Keratinocyte (primary cell): ENCODE results near the gene CSNK1D. TPM values are rescaled to one million over a fixed set of nuclear protein-coding genes. Genes with fewer than 3 reads are reported as not detected.

Experiments
- DNase-seq: peaks from one replicate; pipeline ENCODE4 v3.0.0-alpha.2; 2011; ENCODE audit warnings: low read depth, missing footprints, low spot score
- FAIRE-seq: peaks from 2 replicates; lab custom pipeline; 2011; peaks lifted over from hg19 to GRCh38; lab: Jason Lieb, UNC
- H2AFZ ChIP-seq: 2 replicates; pipeline ENCODE4 v1.6.0; 2012; ENCODE audit warnings: low read length, control low read depth, inconsistent platforms; ENCODE audit not compliant: control insufficient read depth
- H3K27ac ChIP-seq: 2 replicates; pipeline ENCODE4 v1.5.1; 2011; ENCODE audit warnings: low read length; ENCODE audit not compliant: control insufficient read depth, insufficient read depth
- H3K27me3 ChIP-seq: 3 replicates; pipeline ENCODE4 v1.6.0; 2011; ENCODE audit warnings: low read length; ENCODE audit not compliant: control insufficient read depth, insufficient read depth; ENCODE audit errors: extremely low read depth
- H3K36me3 ChIP-seq, 2 experiments: 2 replicates in 1 of 2; 3 replicates in 1 of 2; pipeline ENCODE4 v1.5.1; 2011; ENCODE audit warnings: low read length in 2 of 2, mild to moderate bottlenecking in 1 of 2; ENCODE audit not compliant: control insufficient read depth in 2 of 2, insufficient read depth in 2 of 2; ENCODE audit errors: extremely low read depth in 1 of 2
- H3K4me1 ChIP-seq: 3 replicates; pipeline ENCODE4 v1.5.1; 2011; ENCODE audit warnings: low read length; ENCODE audit not compliant: control insufficient read depth, insufficient read depth; ENCODE audit errors: extremely low read depth
- H3K4me2 ChIP-seq: 3 replicates; pipeline ENCODE4 v1.6.0; 2011; ENCODE audit warnings: low read depth, low read length; ENCODE audit not compliant: control insufficient read depth, insufficient read depth; ENCODE audit errors: extremely low read depth
- H3K4me3 ChIP-seq, 3 experiments: fragments of 200-600 bp in 1 of 3; sonication (generic) in 1 of 3; 2 replicates in 2 of 3; 3 replicates in 1 of 3; pipeline ENCODE4 v1.5.1; 2011 to 2016; ENCODE audit warnings: low read length in 3 of 3, mild to moderate bottlenecking in 3 of 3, control low read depth in 2 of 3, inconsistent platforms in 1 of 3, low read depth in 1 of 3, mixed read lengths in 1 of 3, mixed run types in 1 of 3, moderate library complexity in 1 of 3; ENCODE audit not compliant: control insufficient read depth in 2 of 3, insufficient read depth in 2 of 3; ENCODE audit errors: extremely low read depth in 1 of 3
- H3K79me2 ChIP-seq: 2 replicates; pipeline ENCODE4 v1.6.0; 2012; ENCODE audit warnings: low read length; ENCODE audit not compliant: control insufficient read depth, insufficient read depth
- H3K9ac ChIP-seq: 3 replicates; pipeline ENCODE4 v1.6.0; 2011; ENCODE audit warnings: low read length; ENCODE audit not compliant: control insufficient read depth, insufficient read depth; ENCODE audit errors: extremely low read depth
- H3K9me1 ChIP-seq: 3 replicates; pipeline ENCODE4 v1.6.0; 2011; ENCODE audit warnings: low read length; ENCODE audit not compliant: control insufficient read depth, insufficient read depth; ENCODE audit errors: extremely low read depth
- H3K9me3 ChIP-seq: 2 replicates; pipeline ENCODE4 v1.5.1; 2012; ENCODE audit warnings: low read depth, low read length; ENCODE audit not compliant: control insufficient read depth
- H4K20me1 ChIP-seq: 3 replicates; pipeline ENCODE4 v1.6.0; 2011; ENCODE audit warnings: low read length; ENCODE audit not compliant: control insufficient read depth, insufficient read depth; ENCODE audit errors: extremely low read depth
- CTCF ChIP-seq, 3 experiments: IDR thresholded peaks in 1 of 3; conservative IDR thresholded peaks in 1 of 3; optimal IDR thresholded peaks in 1 of 3; 2 replicates in 2 of 3; 3 replicates in 1 of 3; pipeline versions ENCODE3 to v1.5.1; 2011; ENCODE audit warnings: low read length in 3 of 3, mild to moderate bottlenecking in 3 of 3, moderate library complexity in 2 of 3, control low read depth in 1 of 3, inconsistent platforms in 1 of 3; ENCODE audit not compliant: insufficient read depth in 2 of 3; ENCODE audit errors: extremely low read depth in 1 of 3
- EZH2 ChIP-seq: IDR thresholded peaks from one replicate; pipeline ENCODE4 v1.6.1; 2012; ENCODE audit warnings: inconsistent platforms, mild to moderate bottlenecking, low read length, moderate library complexity
- dilution Hi-C: fragments of 300-500 bp; cut with MboI; formaldehyde crosslinking; loops from one replicate; pipeline ENCODE4 v1.7.0; 2020; ENCODE audit warnings: low sequenced_read_pairs; ENCODE audit not compliant: extremely low pct_ligation_motif_present
- polyA plus RNA-seq, 5 experiments: library from polyadenylated mRNA; depleted of rRNA in 3 of 5; stranded (reverse) in 3 of 5; stranded (forward) in 1 of 5; unstranded in 1 of 5; fragments of >200 nt; gene quantifications; 1 replicate in 1 of 5; 2 replicates in 3 of 5; 3 replicates in 1 of 5; pipeline versions ENCODE4 v1.2.1 to v1.2.3, GENCODE V29; 2011 to 2012; ENCODE audit warnings: missing spikeins in 2 of 5, low read depth in 1 of 5, low replicate concordance in 1 of 5

CSNK1D gene
- polyA plus RNA-seq, 1 donor (not counting 4 experiments of a cell fraction or from before 2014, with no cell fraction given) = 86.0 TPM

- Histone ChIP-seq H3K9ac (peak overlapping the region; percentile 47), H3K27ac (no peak overlapping the region), H3K36me3 (no peaks in the 10 kb centered on the region), H3K4me3 (no peak overlapping the region), H3K27me3 (no peaks in the 10 kb centered on the region), H4K20me1 (no peaks in the 10 kb centered on the region), H2AFZ (peak overlapping the region; percentile 15), H3K4me1 (peaks cover 50% of the 10 kb centered on the region), H3K4me2 (peak overlapping the region; percentile 56), H3K79me2 (no peaks in the 10 kb centered on the region), H3K9me3 (no peaks in the 10 kb centered on the region), H3K9me1 (no peaks in the 10 kb centered on the region)
- DNase-seq (no peak), FAIRE-seq (no peak)
- TF ChIP-seq EZH2 (no peak), CTCF (optimal IDR thresholded peaks at IDR 0.05 in 1 of 3, IDR thresholded peaks at IDR 0.05 in 1 of 3, conservative IDR thresholded peaks at IDR 0.05 in 1 of 3; ENCODE audit: extremely low read depth in 1 of 3, insufficient read depth in 2 of 3, low read length in 3 of 3) (peak; percentile 59 to 88 (median 85))
- dilution Hi-C loops = no loop called here
These were observed 27.3 kb upstream of the CSNK1D start for GRCh38 chr17:82300707-82301270.

- no peak overlapping the region for H3K4me2 ChIP-seq
- no peak for DNase-seq
- H3K79me2 ChIP-seq = no peaks in the 10 kb centered on the region
- H4K20me1 ChIP-seq = no peaks in the 10 kb centered on the region
- TF ChIP-seq EZH2 (no peak), CTCF (optimal IDR thresholded peaks at IDR 0.05 in 1 of 3, IDR thresholded peaks at IDR 0.05 in 1 of 3, conservative IDR thresholded peaks at IDR 0.05 in 1 of 3; ENCODE audit: extremely low read depth in 1 of 3, insufficient read depth in 2 of 3, low read length in 3 of 3) (no peak)
- no peak overlapping the region for H2AFZ ChIP-seq
- H3K36me3 ChIP-seq = no peaks in the 10 kb centered on the region
- H3K9ac ChIP-seq = no peak overlapping the region
- H3K27me3 ChIP-seq = no peaks in the 10 kb centered on the region
- no peak overlapping the region for H3K4me3 ChIP-seq
- no peak overlapping the region for H3K27ac ChIP-seq
- no peaks in the 10 kb centered on the region for H3K9me3 ChIP-seq
- dilution Hi-C loops = no loop called here
- peaks cover 50% of the 10 kb centered on the region for H3K4me1 ChIP-seq
- FAIRE-seq = no peak
- H3K9me1 ChIP-seq = no peaks in the 10 kb centered on the region
These were observed 26.7 kb upstream of the CSNK1D start for GRCh38 chr17:82300228-82300627.
